Smooth muscle cell (in vitro differentiated cells): Measurements from ENCODE around the gene NAPG. TPM values are rescaled to one million over a fixed set of nuclear protein-coding genes. Genes with fewer than 3 reads are reported as not detected.
"Not testable (repeated sequence)": the region's sequence is repeated elsewhere in the genome, so short reads cannot be mapped to it uniquely, and the experiment has no call there.

Experiments
- DNase-seq: peaks from one replicate; lab custom pipeline; 2025; ENCODE audit not compliant: unreplicated experiment; lab: John Stamatoyannopoulos, UW
- H2AFZ ChIP-seq: fragments of 200-600 bp; sonication (generic); 2 replicates; pipeline ENCODE4 v1.6.0; 2016; ENCODE audit warnings: antibody characterized with exemption, low read depth, mild to moderate bottlenecking
- H3F3A ChIP-seq: fragments of 200-600 bp; sonication (generic); 2 replicates; pipeline ENCODE4 v1.6.0; 2017; ENCODE audit warnings: antibody characterized with exemption, low read depth
- H3K27ac ChIP-seq: fragments of 200-600 bp; sonication (generic); 2 replicates; pipeline ENCODE4 v1.5.1; 2016; ENCODE audit warnings: low read depth, mild to moderate bottlenecking
- H3K27me3 ChIP-seq: fragments of 200-600 bp; sonication (generic); 2 replicates; pipeline ENCODE4 v1.6.1; 2016; ENCODE audit warnings: low read depth, mild to moderate bottlenecking
- H3K36me3 ChIP-seq: fragments of 200-600 bp; sonication (generic); 2 replicates; pipeline ENCODE4 v1.5.1; 2016; ENCODE audit warnings: low read depth
- H3K4me1 ChIP-seq: fragments of 200-600 bp; sonication (generic); 2 replicates; pipeline ENCODE4 v1.5.1; 2016; ENCODE audit warnings: low read depth
- H3K4me2 ChIP-seq: fragments of 200-600 bp; sonication (generic); 2 replicates; pipeline ENCODE4 v1.6.0; 2016; ENCODE audit warnings: mild to moderate bottlenecking
- H3K4me3 ChIP-seq: fragments of 200-600 bp; sonication (generic); 2 replicates; pipeline ENCODE4 v1.5.1; 2016; ENCODE audit warnings: mild to moderate bottlenecking
- H3K79me2 ChIP-seq: fragments of 200-600 bp; sonication (generic); 2 replicates; pipeline ENCODE4 v1.6.0; 2016; ENCODE audit warnings: low read depth, mild to moderate bottlenecking
- H3K9ac ChIP-seq: fragments of 200-600 bp; sonication (generic); 2 replicates; pipeline ENCODE4 v1.6.0; 2016; ENCODE audit warnings: low read depth
- H3K9me3 ChIP-seq: fragments of 200-600 bp; sonication (generic); replicated peaks from 2 replicates; pipeline ENCODE4 v1.5.1; 2016; ENCODE audit warnings: low read depth
- H4K20me1 ChIP-seq: fragments of 200-600 bp; sonication (generic); 2 replicates; pipeline ENCODE4 v1.6.0; 2016; ENCODE audit warnings: low read depth
- CTCF ChIP-seq: fragments of 200-600 bp; sonication (generic); IDR thresholded peaks from 2 replicates; pipeline ENCODE4 v1.5.1; 2017; ENCODE audit warnings: borderline replicate concordance, mild to moderate bottlenecking, antibody characterized with exemption; ENCODE audit not compliant: insufficient read depth, poor library complexity, severe bottlenecking
- WGBS: methylation state at CpG from one replicate; pipeline ENCODE4 v1.1.7; 2016; ENCODE audit warnings: low lambda C conversion rate; 5-methylcytosine and 5-hydroxymethylcytosine counted together
- polyA plus RNA-seq: library from polyadenylated mRNA; unstranded; fragments of >200 nt; fragmentation: Nextera tagmentation; extraction: Ambion mirVana; gene quantifications from 2 replicates; pipeline ENCODE4 v1.2.1, GENCODE V29; 2016
- total RNA-seq: library from RNA; depleted of rRNA; stranded (reverse); fragments of >200 nt; gene quantifications from 2 replicates; pipeline ENCODE4 v1.2.3, GENCODE V29; 2014

The NAPG gene
- total and polyA plus RNA-seq, 2 experiments from 2014 or later: 30.2 to 57.4 TPM

GRCh38 chr18:10563886-10564285 lies 38.1 kb downstream of the NAPG start:
- Histone ChIP-seq H3K4me1 (no peaks in the 10 kb centered on the region), H3K9me3 (no peaks in the 10 kb centered on the region), H3K36me3 (no peaks in the 10 kb centered on the region), H2AFZ (no peak overlapping the region), H3K4me2 (no peak overlapping the region), H3K27ac (no peak overlapping the region), H3K9ac (no peak overlapping the region), H3F3A (no peaks in the 10 kb centered on the region), H3K27me3 (no peaks in the 10 kb centered on the region), H4K20me1 (no peaks in the 10 kb centered on the region), H3K4me3 (no peak overlapping the region), H3K79me2 (no peaks in the 10 kb centered on the region)
- 96% methylated on average over 9 of the region's 9 CpGs for WGBS
- TF ChIP-seq CTCF: no peak
- DNase-seq: no peak

GRCh38 chr18:10564975-10565773 lies 39.3 kb downstream of the NAPG start:
- H3K9me3 ChIP-seq: no peaks in the 10 kb centered on the region
- H3K9ac ChIP-seq: no peak overlapping the region
- H4K20me1 ChIP-seq: no peaks in the 10 kb centered on the region
- H3F3A ChIP-seq: no peaks in the 10 kb centered on the region
- 88% methylated on average over 7 of the region's 10 CpGs for WGBS
- DNase-seq: no peak
- H3K36me3 ChIP-seq: no peaks in the 10 kb centered on the region
- TF ChIP-seq CTCF: no peak
- no peak overlapping the region for H3K27ac ChIP-seq
- H2AFZ ChIP-seq: no peak overlapping the region
- H3K79me2 ChIP-seq: no peaks in the 10 kb centered on the region
- H3K27me3 ChIP-seq: no peaks in the 10 kb centered on the region
- no peaks in the 10 kb centered on the region for H3K4me1 ChIP-seq
- H3K4me3 ChIP-seq: no peak overlapping the region
- no peak overlapping the region for H3K4me2 ChIP-seq

GRCh38 chr18:10565835-10566234 lies 40.0 kb downstream of the NAPG start:
- no peak overlapping the region for H3K27ac ChIP-seq
- H3K4me2 ChIP-seq: no peak overlapping the region
- H3K9ac ChIP-seq: no peak overlapping the region
- no peaks in the 10 kb centered on the region for H3K79me2 ChIP-seq
- H3F3A ChIP-seq: no peaks in the 10 kb centered on the region
- H3K9me3 ChIP-seq: no peaks in the 10 kb centered on the region
- no peaks in the 10 kb centered on the region for H3K4me1 ChIP-seq
- no peaks in the 10 kb centered on the region for H3K36me3 ChIP-seq
- no peaks in the 10 kb centered on the region for H3K27me3 ChIP-seq
- H2AFZ ChIP-seq: no peak overlapping the region
- H4K20me1 ChIP-seq: no peaks in the 10 kb centered on the region
- H3K4me3 ChIP-seq: no peak overlapping the region
- WGBS: 88% methylated on average over 5 of the region's 5 CpGs
- no peak for TF ChIP-seq CTCF
- no peak for DNase-seq

GRCh38 chr18:10566390-10566789 lies 40.6 kb downstream of the NAPG start:
- no peaks in the 10 kb centered on the region for H3K27me3 ChIP-seq
- H3K4me3 ChIP-seq: no peak overlapping the region
- WGBS: 99% methylated on average over 3 of the region's 3 CpGs
- TF ChIP-seq CTCF: no peak
- no peaks in the 10 kb centered on the region for H3K9me3 ChIP-seq
- no peaks in the 10 kb centered on the region for H3K36me3 ChIP-seq
- DNase-seq: no peak
- no peaks in the 10 kb centered on the region for H3K79me2 ChIP-seq
- no peaks in the 10 kb centered on the region for H4K20me1 ChIP-seq
- no peaks in the 10 kb centered on the region for H3F3A ChIP-seq
- no peak overlapping the region for H3K27ac ChIP-seq
- no peak overlapping the region for H3K9ac ChIP-seq
- no peaks in the 10 kb centered on the region for H3K4me1 ChIP-seq
- H3K4me2 ChIP-seq: no peak overlapping the region
- H2AFZ ChIP-seq: no peak overlapping the region

- H3K9ac ChIP-seq, H3K4me1 ChIP-seq, H3K4me2 ChIP-seq, H3K36me3 ChIP-seq, H3F3A ChIP-seq, H3K27me3 ChIP-seq, H3K4me3 ChIP-seq, DNase-seq, H3K27ac ChIP-seq, H3K9me3 ChIP-seq, H3K79me2 ChIP-seq, H4K20me1 ChIP-seq, H2AFZ ChIP-seq: not testable (repeated sequence)
- 97% methylated on average over 5 of the region's 5 CpGs for WGBS
Measured at GRCh38 chr18:10569941-10570340, 44.1 kb downstream of the NAPG start.
